NK-92 (cell line): ENCODE data around the gene BRAF.
"Not testable (repeated sequence)": the region's sequence is repeated elsewhere in the genome, so short reads cannot be mapped to it uniquely, and the experiment has no call there.

ENCODE experiments used
- DNase-seq: peaks from one replicate; lab custom pipeline; 2025; ENCODE audit not compliant: unreplicated experiment; lab: John Stamatoyannopoulos, UW

BRAF gene

GRCh38 chr7:140924821-140925421 lies at the start of gene BRAF:
BRAF (minus strand) TSS chr7:140924929; CDS start chr7:140924703, 226 bp downstream.
- peak; percentile 64 for DNase-seq

GRCh38 chr7:140972876-140973829 lies 48.4 kb upstream of the BRAF start:
- no peak for DNase-seq

- no peak for DNase-seq
Observed at GRCh38 chr7:140972344-140972743, 47.6 kb upstream of the BRAF start.

GRCh38 chr7:140967438-140967837 lies 42.7 kb upstream of the BRAF start:
- DNase-seq, result no peak

GRCh38 chr7:140966561-140967233 lies 42.0 kb upstream of the BRAF start:
- DNase-seq, result no peak

GRCh38 chr7:140961117-140961516 lies 36.4 kb upstream of the BRAF start:
- no peak for DNase-seq

GRCh38 chr7:140956997-140957396 lies 32.3 kb upstream of the BRAF start:
- not testable (repeated sequence) for DNase-seq

- DNase-seq, result no peak
Observed at GRCh38 chr7:140945940-140946339, 21.2 kb upstream of the BRAF start.

GRCh38 chr7:140942242-140942641 lies 17.5 kb upstream of the BRAF start:
- not testable (repeated sequence) for DNase-seq

- DNase-seq, result no peak
Observed at GRCh38 chr7:140940898-140941297, 16.2 kb upstream of the BRAF start.

GRCh38 chr7:140937702-140938264 lies 13.1 kb upstream of the BRAF start:
- no peak for DNase-seq

- DNase-seq, result no peak
Observed at GRCh38 chr7:140928491-140929309, 4.0 kb upstream of the BRAF start.

GRCh38 chr7:140927945-140928344 lies 3.2 kb upstream of the BRAF start:
- DNase-seq, result not testable (repeated sequence)

GRCh38 chr7:140927351-140927750 lies 2.6 kb upstream of the BRAF start:
- no peak for DNase-seq

- DNase-seq, result no peak
Observed at GRCh38 chr7:140926021-140926817, 1.5 kb upstream of the BRAF start.

- DNase-seq, result peak; percentile 34
Observed at GRCh38 chr7:140924019-140924820, 509 bp downstream of the BRAF start.

GRCh38 chr7:140923358-140924006 lies 1.2 kb downstream of the BRAF start:
- no peak for DNase-seq

- DNase-seq, result no peak
Observed at GRCh38 chr7:140922741-140923345, 1.9 kb downstream of the BRAF start.
